Stimulated activated CD4-positive, alpha-beta T cell treated with anti-CD3 and anti-CD28 coated beads, Interleukin-4, amount 100 ng/mL, for 24 hours (primary cell): ENCODE measurements around the gene ZNF837.
"Not testable (repeated sequence)": the region's sequence is repeated elsewhere in the genome, so short reads cannot be mapped to it uniquely, and the experiment has no call there.

ENCODE experiments used
- DNase-seq: peaks from one replicate; pipeline ENCODE4 v3.0.0-alpha.2; 2020

ZNF837 gene

GRCh38 chr19:58380662-58381459 lies at the start of gene ZNF837:
ZNF837 (minus strand) TSS chr19:58381030; CDS start chr19:58369332, 11,698 bp downstream.
- DNase-seq, result peak; percentile 99

GRCh38 chr19:58429745-58430144 lies 48.9 kb upstream of the ZNF837 start:
- DNase-seq, result no peak

- DNase-seq, result no peak
Observed at GRCh38 chr19:58428617-58429016, 47.8 kb upstream of the ZNF837 start.

- no peak for DNase-seq
Observed at GRCh38 chr19:58417071-58417470, 36.2 kb upstream of the ZNF837 start.

- DNase-seq, result no peak
Observed at GRCh38 chr19:58416604-58417003, 35.8 kb upstream of the ZNF837 start.

GRCh38 chr19:58409010-58409790 lies 28.4 kb upstream of the ZNF837 start:
- DNase-seq, result peak; percentile 28

- DNase-seq, result peak; percentile 95
Observed at GRCh38 chr19:58408152-58409009, 27.6 kb upstream of the ZNF837 start, which contains the start of gene ZNF584. ZNF584 (plus strand) TSS chr19:58408649; CDS start chr19:58409148, 499 bp downstream.

- no peak for DNase-seq
Observed at GRCh38 chr19:58407658-58408151, 26.9 kb upstream of the ZNF837 start.

GRCh38 chr19:58406818-58407657 lies 26.2 kb upstream of the ZNF837 start:
- no peak for DNase-seq

GRCh38 chr19:58403920-58404478 lies 23.2 kb upstream of the ZNF837 start:
- DNase-seq, result not testable (repeated sequence)

GRCh38 chr19:58401840-58402421 lies 21.1 kb upstream of the ZNF837 start:
- DNase-seq, result no peak

- DNase-seq, result peak; percentile 99
Observed at GRCh38 chr19:58400916-58401839, 20.3 kb upstream of the ZNF837 start.

- DNase-seq, result no peak
Observed at GRCh38 chr19:58400316-58400915, 19.6 kb upstream of the ZNF837 start.

GRCh38 chr19:58399903-58400302 lies 19.1 kb upstream of the ZNF837 start:
- DNase-seq, result no peak

GRCh38 chr19:58398545-58398944 lies 17.7 kb upstream of the ZNF837 start:
- DNase-seq, result no peak

GRCh38 chr19:58398087-58398486 lies 17.3 kb upstream of the ZNF837 start:
- no peak for DNase-seq

- DNase-seq, result no peak
Observed at GRCh38 chr19:58397533-58398037, 16.8 kb upstream of the ZNF837 start.

- DNase-seq, result no peak
Observed at GRCh38 chr19:58396691-58397532, 16.1 kb upstream of the ZNF837 start.
